ENCODE measurements around the gene ERBB4.

GRCh38 chr2:211434773-211435172 lies 1103.8 kb downstream of the ERBB4 start:
- TF ChIP-seq CTCF (IDR thresholded peaks at IDR 0.05) (no peak), CEBPB (IDR thresholded peaks at IDR 0.05) (no peak), POLR2A (IDR thresholded peaks at IDR 0.05; ENCODE audit: low read length) (no peak), MAX (IDR thresholded peaks at IDR 0.05) (no peak), FOSL2 (IDR thresholded peaks at IDR 0.05) (no peak), FOSL2 (CRISPR knock-in tag; IDR thresholded peaks at IDR 0.05) (no peak), ZSCAN20 (CRISPR knock-in tag; IDR thresholded peaks at IDR 0.05) (no peak), USF2 (IDR thresholded peaks at IDR 0.05) (no peak), ELK1 (IDR thresholded peaks at IDR 0.05; ENCODE audit: low read depth, low read length) (no peak)
